ENCODE data around the gene TUBE1. TPM values are rescaled to one million over a fixed set of nuclear protein-coding genes. Genes with fewer than 3 reads are reported as not detected.
"Not testable (repeated sequence)": the region's sequence is repeated elsewhere in the genome, so short reads cannot be mapped to it uniquely, and the experiment has no call there.

The TUBE1 gene
- total and polyA plus RNA-seq, 4 donors: 37.4 to 58.1 (median 53.2) TPM

DNA sequence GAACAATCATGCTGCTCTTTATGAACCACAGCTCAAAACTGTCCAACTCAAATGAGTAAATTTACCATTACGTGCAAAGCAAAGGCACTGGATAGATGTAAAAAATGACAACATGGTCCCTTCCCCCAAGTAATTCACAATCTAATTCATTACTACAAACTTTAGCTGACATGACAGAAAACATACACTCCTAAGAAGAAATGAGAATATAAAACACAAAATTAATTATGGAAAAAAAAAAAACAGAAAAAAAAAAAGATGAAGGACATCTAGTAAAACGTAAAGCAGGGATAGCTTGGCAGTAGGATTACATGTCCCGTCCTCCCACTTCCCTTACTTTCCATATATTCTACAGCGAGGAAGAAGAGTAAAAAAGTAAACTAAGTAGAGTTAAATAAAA, 5.7 kb downstream of the TUBE1 start:
- WGBS (ENCODE audit: insufficient coverage): no CpG with 5 or more reads among the region's 4 CpGs
- H3K36me3 ChIP-seq (ENCODE audit: control insufficient read depth, insufficient read depth, low read length): peaks cover 5% of the 10 kb centered on the region

DNA sequence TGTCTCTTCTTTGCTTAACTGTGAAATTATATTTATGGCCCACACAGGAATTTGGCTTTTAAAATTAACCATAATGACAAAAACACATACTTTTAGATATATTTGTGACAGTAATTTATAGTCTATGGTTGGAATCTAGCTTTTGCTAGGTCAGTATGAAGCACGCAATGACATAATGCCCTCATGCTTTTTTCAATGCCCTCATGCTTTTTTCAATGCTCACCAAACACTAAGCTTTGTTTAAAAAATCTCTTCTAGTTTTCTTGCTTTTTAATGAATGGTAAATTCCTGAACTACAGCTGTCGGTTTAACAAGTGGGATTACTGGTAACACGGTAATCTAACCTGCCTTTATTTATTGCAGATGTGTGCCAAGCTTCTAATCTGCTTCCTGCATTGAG, 20.7 kb downstream of the TUBE1 start:
- Histone ChIP-seq H3K9me3 (ENCODE audit: control insufficient read depth, insufficient read depth, low read length) (no peaks in the 10 kb centered on the region), H3K27me3 (ENCODE audit: control insufficient read depth, insufficient read depth, low read length) (no peaks in the 10 kb centered on the region), H3K4me3 (ENCODE audit: low read depth, low read length) (no peak overlapping the region), H3K36me3 (ENCODE audit: control insufficient read depth, insufficient read depth, low read length) (no peaks in the 10 kb centered on the region), H3K4me1 (ENCODE audit: control insufficient read depth, insufficient read depth, low read length) (no peaks in the 10 kb centered on the region), H3K27ac (ENCODE audit: low read depth, low read length) (no peak overlapping the region)
- 60% methylated on average over 1 of the region's 3 CpGs for WGBS (ENCODE audit: insufficient coverage)
- no peak for DNase-seq (ENCODE audit: low read depth in 4 of 6, low spot score in 6 of 6)

More for the DNA sequence above, 5.7 kb downstream of the TUBE1 start:
- H3K27ac ChIP-seq (ENCODE audit: low read depth, low read length): no peak overlapping the region
- no peaks in the 10 kb centered on the region for H3K27me3 ChIP-seq (ENCODE audit: control insufficient read depth, insufficient read depth, low read length)
- no peak for DNase-seq (ENCODE audit: low read depth in 4 of 6, low spot score in 6 of 6)
- H3K9me3 ChIP-seq (ENCODE audit: control insufficient read depth, insufficient read depth, low read length): no peaks in the 10 kb centered on the region
- H3K4me1 ChIP-seq (ENCODE audit: control insufficient read depth, insufficient read depth, low read length): no peaks in the 10 kb centered on the region
- H3K4me3 ChIP-seq (ENCODE audit: low read depth, low read length): no peak overlapping the region

DNA sequence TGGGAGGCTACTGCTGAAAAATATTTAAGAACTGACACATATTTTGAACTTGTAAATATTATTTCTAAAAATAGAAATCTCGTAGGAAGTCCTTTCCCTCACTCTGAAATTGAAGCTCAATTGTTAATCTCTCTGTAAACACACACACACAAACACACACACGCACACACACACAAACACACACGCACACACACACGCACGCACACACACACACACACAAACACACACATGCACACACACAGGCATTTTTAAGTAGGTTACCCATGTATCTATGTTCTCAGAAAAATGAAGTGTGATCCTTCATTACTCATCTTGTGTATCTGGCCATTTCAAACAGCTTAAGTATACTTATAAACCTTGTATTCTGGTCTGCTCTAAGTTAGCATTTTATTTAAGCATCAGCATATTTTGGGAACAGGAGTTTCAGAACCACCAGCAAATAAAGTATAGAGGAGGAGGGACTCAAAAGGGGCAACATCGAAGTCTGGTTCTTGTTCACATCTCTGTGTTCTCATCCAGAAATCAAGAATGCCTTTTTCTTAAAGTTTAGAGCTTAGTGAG, 21.8 kb downstream of the TUBE1 start:
- Histone ChIP-seq H3K4me1 (ENCODE audit: control insufficient read depth, insufficient read depth, low read length) (no peaks in the 10 kb centered on the region), H3K27ac (ENCODE audit: low read depth, low read length) (no peak overlapping the region), H3K9me3 (ENCODE audit: control insufficient read depth, insufficient read depth, low read length) (no peaks in the 10 kb centered on the region), H3K36me3 (ENCODE audit: control insufficient read depth, insufficient read depth, low read length) (no peaks in the 10 kb centered on the region), H3K4me3 (ENCODE audit: low read depth, low read length) (no peak overlapping the region), H3K27me3 (ENCODE audit: control insufficient read depth, insufficient read depth, low read length) (no peaks in the 10 kb centered on the region)
- no peak for DNase-seq (ENCODE audit: low read depth in 4 of 6, low spot score in 6 of 6)
- no CpG with 5 or more reads among the region's 6 CpGs for WGBS (ENCODE audit: insufficient coverage)

DNA sequence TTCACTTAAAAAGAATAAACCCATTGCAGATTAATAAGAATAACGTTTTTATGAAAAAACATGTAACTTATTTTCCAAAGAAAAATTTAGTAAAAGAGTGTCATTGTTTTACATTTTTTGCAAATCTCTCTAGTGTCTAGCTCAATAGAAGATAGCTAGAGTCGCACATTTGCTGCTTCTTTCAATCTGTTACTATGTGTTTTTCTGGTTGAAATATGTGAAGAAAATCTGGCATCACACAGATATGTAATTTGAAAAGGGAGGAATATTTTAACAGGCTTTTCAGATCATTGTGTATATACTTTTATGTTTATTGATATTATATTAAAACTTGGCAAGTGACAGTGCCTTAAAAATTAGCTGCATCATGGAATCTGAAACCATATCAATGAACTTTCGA, 24.3 kb downstream of the TUBE1 start:
- no peak overlapping the region for H3K4me3 ChIP-seq (ENCODE audit: low read depth, low read length)
- WGBS (ENCODE audit: insufficient coverage): no CpG with 5 or more reads among the region's 3 CpGs
- H3K4me1 ChIP-seq (ENCODE audit: control insufficient read depth, insufficient read depth, low read length): no peaks in the 10 kb centered on the region
- no peak overlapping the region for H3K27ac ChIP-seq (ENCODE audit: low read depth, low read length)
- H3K9me3 ChIP-seq (ENCODE audit: control insufficient read depth, insufficient read depth, low read length): no peaks in the 10 kb centered on the region
- peak in 1 of 6 donors; percentile 51 for DNase-seq (ENCODE audit: low read depth in 4 of 6, low spot score in 6 of 6)
- no peaks in the 10 kb centered on the region for H3K36me3 ChIP-seq (ENCODE audit: control insufficient read depth, insufficient read depth, low read length)
- no peaks in the 10 kb centered on the region for H3K27me3 ChIP-seq (ENCODE audit: control insufficient read depth, insufficient read depth, low read length)

DNA sequence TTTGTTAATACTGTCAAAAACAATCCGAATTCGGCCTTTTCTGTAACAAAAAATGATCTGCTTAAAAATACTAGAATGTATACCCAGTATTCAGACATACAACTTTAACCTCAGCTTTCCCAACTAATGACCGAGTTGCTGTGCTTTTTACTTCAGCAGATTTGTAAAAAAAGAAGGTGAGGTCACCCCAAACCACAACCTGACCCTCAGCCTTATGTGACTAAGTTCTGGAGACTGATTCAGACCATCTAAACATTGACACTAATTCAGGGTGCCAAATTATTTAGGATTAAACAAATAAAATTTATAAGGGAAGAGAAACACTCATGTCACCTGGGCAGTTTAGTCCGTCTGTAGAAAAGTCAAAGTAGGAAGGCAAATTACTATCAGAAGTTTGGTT, 25.7 kb downstream of the TUBE1 start:
- 80% methylated on average over 1 of the region's 4 CpGs for WGBS (ENCODE audit: insufficient coverage)
- Histone ChIP-seq H3K4me1 (ENCODE audit: control insufficient read depth, insufficient read depth, low read length) (no peaks in the 10 kb centered on the region), H3K9me3 (ENCODE audit: control insufficient read depth, insufficient read depth, low read length) (no peaks in the 10 kb centered on the region)

DNA sequence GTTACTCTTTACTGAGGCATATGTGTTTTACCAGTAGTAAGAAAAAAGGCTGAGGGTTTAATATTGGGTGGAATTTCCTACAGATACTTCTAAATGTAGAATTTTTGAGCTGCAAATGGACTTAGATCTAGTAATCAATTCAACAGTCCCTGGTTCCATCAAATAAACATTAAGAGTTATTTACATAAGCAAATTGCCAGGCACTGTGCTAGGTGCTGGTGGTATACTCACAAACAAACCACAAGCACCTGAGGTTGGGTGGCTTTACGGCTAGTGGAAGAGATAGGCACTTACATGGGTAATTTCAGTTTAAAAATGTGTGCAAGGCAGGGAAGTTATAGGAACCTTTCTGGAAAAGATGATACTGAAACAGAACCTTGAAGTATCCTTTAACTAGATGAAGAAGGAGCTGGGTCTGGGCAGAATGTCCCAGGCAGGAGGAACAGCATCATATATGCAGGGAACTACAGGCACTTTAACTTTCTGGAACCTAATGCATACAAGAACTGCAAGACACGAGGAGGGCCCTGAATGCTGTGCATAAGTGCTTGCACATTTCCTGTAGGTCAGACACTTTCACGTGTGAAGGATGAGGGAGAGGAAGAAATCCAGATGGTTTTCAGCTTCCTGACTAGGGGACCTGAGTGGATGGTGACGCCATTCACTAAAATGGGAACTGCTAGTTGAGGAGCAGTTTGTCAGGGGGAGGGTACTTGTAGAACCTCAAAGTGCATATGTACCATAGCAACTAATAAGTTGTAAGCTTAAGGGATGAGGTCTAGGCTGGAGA, 28.8 kb downstream of the TUBE1 start:
- no peak for DNase-seq (ENCODE audit: low read depth in 4 of 6, low spot score in 6 of 6)
- H3K27ac ChIP-seq (ENCODE audit: low read depth, low read length): no peak overlapping the region
- H3K36me3 ChIP-seq (ENCODE audit: control insufficient read depth, insufficient read depth, low read length): no peaks in the 10 kb centered on the region
- H3K27me3 ChIP-seq (ENCODE audit: control insufficient read depth, insufficient read depth, low read length): no peaks in the 10 kb centered on the region
- WGBS (ENCODE audit: insufficient coverage): 63% methylated on average over 3 of the region's 4 CpGs
- no peaks in the 10 kb centered on the region for H3K9me3 ChIP-seq (ENCODE audit: control insufficient read depth, insufficient read depth, low read length)
- H3K4me1 ChIP-seq (ENCODE audit: control insufficient read depth, insufficient read depth, low read length): no peaks in the 10 kb centered on the region
- H3K4me3 ChIP-seq (ENCODE audit: low read depth, low read length): no peak overlapping the region

More for the DNA sequence above, 25.7 kb downstream of the TUBE1 start:
- Histone ChIP-seq H3K27me3 (ENCODE audit: control insufficient read depth, insufficient read depth, low read length) (no peaks in the 10 kb centered on the region), H3K36me3 (ENCODE audit: control insufficient read depth, insufficient read depth, low read length) (no peaks in the 10 kb centered on the region), H3K27ac (ENCODE audit: low read depth, low read length) (no peak overlapping the region), H3K4me3 (ENCODE audit: low read depth, low read length) (no peak overlapping the region)
- no peak for DNase-seq (ENCODE audit: low read depth in 4 of 6, low spot score in 6 of 6)

DNA sequence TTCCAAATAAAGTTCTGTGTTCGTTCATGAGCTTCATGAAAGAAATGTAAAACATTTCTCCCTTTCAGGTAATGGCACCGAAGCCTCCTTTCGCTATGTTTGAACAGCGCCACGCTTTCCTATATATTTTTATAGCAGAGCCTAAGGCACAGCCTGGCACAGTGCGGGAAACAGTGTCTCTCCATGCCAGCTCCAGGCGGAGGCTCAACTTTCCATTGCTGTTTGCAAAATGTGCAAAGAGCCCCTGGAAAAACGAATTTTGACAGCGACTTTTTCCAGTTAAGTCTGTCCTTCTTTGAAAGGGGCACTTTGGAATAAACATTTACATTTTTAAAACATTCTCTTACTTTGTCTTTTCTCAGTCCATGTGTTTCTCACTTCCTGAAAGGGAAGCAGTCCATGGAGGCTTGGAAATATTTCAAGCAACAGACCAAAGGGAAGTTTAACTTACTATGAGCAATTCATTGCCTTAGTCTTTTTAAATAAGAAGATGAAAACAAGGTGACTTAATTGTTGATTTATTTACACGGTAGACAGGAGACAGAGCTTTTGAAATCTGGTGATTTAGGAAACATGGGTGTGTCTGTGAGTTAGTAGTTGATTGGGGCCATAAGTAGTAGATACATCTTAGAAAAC, 32.6 kb downstream of the TUBE1 start:
- no peaks in the 10 kb centered on the region for H3K4me1 ChIP-seq (ENCODE audit: control insufficient read depth, insufficient read depth, low read length)
- peak in 1 of 6 donors; percentile 70 for DNase-seq (ENCODE audit: low read depth in 4 of 6, low spot score in 6 of 6)
- WGBS (ENCODE audit: insufficient coverage): 92% methylated on average over 8 of the region's 10 CpGs
- H3K27me3 ChIP-seq (ENCODE audit: control insufficient read depth, insufficient read depth, low read length): no peaks in the 10 kb centered on the region
- no peak overlapping the region for H3K4me3 ChIP-seq (ENCODE audit: low read depth, low read length)
- H3K36me3 ChIP-seq (ENCODE audit: control insufficient read depth, insufficient read depth, low read length): no peaks in the 10 kb centered on the region
- H3K27ac ChIP-seq (ENCODE audit: low read depth, low read length): no peak overlapping the region
- no peaks in the 10 kb centered on the region for H3K9me3 ChIP-seq (ENCODE audit: control insufficient read depth, insufficient read depth, low read length)

DNA sequence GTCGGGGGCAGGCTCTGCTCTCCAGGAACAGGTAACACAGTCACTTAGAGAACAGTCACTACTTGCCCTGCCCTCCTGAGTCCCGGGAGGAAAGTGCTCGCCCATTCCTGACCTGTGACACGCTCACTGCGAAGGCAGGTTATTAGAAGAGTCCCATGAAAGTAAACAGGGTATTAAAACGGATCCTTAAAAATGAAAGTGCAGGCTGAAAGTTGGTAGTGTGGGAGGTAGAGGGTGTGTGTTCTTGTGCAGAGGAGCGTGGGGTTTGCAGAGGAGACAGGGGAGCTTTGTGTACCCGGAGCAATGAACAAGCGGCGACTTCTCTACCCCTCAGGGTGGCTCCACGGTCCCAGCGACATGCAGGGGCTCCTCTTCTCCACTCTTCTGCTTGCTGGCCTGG, 33.3 kb downstream of the TUBE1 start, which contains the start of gene CCN6:
TSS of gene CCN6 (plus strand) at position 104 of the 400 bp plus-strand sequence. CDS start at position 358, 254 bp downstream.
- Histone ChIP-seq H3K36me3 (ENCODE audit: control insufficient read depth, insufficient read depth, low read length) (no peaks in the 10 kb centered on the region), H3K4me3 (ENCODE audit: low read depth, low read length) (no peak within 1 kb of the TSS), H3K27me3 (ENCODE audit: control insufficient read depth, insufficient read depth, low read length) (no peaks in the 10 kb centered on the region), H3K9me3 (ENCODE audit: control insufficient read depth, insufficient read depth, low read length) (no peaks in the 10 kb centered on the region), H3K4me1 (ENCODE audit: control insufficient read depth, insufficient read depth, low read length) (no peaks in the 10 kb centered on the region), H3K27ac (ENCODE audit: low read depth, low read length) (no peak within 1 kb of the TSS)
- WGBS (ENCODE audit: insufficient coverage): 92% methylated on average over 8 of the region's 12 CpGs
- no peak for DNase-seq (ENCODE audit: low read depth in 4 of 6, low spot score in 6 of 6)

DNA sequence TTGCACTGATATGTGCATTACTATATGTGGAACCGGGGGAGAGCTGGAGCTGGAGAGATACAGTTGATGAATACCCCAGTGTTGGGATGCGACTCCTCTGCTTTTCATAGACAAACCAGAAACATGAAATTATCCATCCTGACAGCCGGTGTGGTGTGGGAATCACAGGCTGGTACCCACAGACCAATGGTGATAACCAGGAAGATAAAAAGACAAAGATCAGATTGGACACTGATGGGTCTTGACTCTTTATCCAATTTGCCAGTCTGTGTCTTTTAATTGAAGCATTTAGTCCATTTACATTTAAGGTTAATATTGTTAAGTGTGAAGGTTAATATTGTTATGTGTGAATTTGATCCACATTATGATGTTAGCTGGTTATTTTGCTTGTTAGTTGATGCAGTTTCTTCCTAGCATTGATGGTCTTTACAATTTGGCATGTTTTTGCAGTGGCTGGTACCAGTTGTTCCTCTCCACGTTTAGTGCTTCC, 36.0 kb downstream of the TUBE1 start:
- H3K27me3 ChIP-seq (ENCODE audit: control insufficient read depth, insufficient read depth, low read length); H3K4me3 ChIP-seq (ENCODE audit: low read depth, low read length); H3K36me3 ChIP-seq (ENCODE audit: control insufficient read depth, insufficient read depth, low read length); H3K27ac ChIP-seq (ENCODE audit: low read depth, low read length); H3K4me1 ChIP-seq (ENCODE audit: control insufficient read depth, insufficient read depth, low read length); DNase-seq (ENCODE audit: low read depth in 4 of 6, low spot score in 6 of 6); H3K9me3 ChIP-seq (ENCODE audit: control insufficient read depth, insufficient read depth, low read length): not testable (repeated sequence)
- no CpG with 5 or more reads among the region's 4 CpGs for WGBS (ENCODE audit: insufficient coverage)
